HFFc6 (cell line): ENCODE data around the gene PPP4R3C. TPM values are rescaled to one million over a fixed set of nuclear protein-coding genes. Genes with fewer than 3 reads are reported as not detected.
"Not testable (repeated sequence)": the region's sequence is repeated elsewhere in the genome, so short reads cannot be mapped to it uniquely, and the experiment has no call there.

Source experiments
- DNase-seq: peaks from one replicate; pipeline ENCODE4 v3.0.0-alpha.2; 2018
- H3K27ac Mint-ChIP-seq: 2 replicates; pipeline ENCODE4 v1.8.0; 2020; ENCODE audit warnings: mild to moderate bottlenecking, mixed read lengths
- H3K27me3 Mint-ChIP-seq: 2 replicates; pipeline ENCODE4 v1.8.0; 2021; ENCODE audit warnings: mild to moderate bottlenecking, moderate library complexity, mixed read lengths; ENCODE audit not compliant: insufficient read depth
- H3K36me3 Mint-ChIP-seq: 2 replicates; pipeline ENCODE4 v1.8.0; 2021; ENCODE audit warnings: low read depth, mixed read lengths
- H3K4me1 Mint-ChIP-seq: 2 replicates; pipeline ENCODE4 v1.8.0; 2020; ENCODE audit warnings: low read depth, mixed read lengths
- H3K4me3 Mint-ChIP-seq: 2 replicates; pipeline ENCODE4 v1.8.0; 2020; ENCODE audit warnings: mild to moderate bottlenecking, moderate library complexity, mixed read lengths
- H3K9me3 Mint-ChIP-seq: 2 replicates; pipeline ENCODE4 v1.8.0; 2020; ENCODE audit warnings: mild to moderate bottlenecking, mixed read lengths
- long read RNA-seq: library from polyadenylated mRNA; unstranded; transcript quantifications from one replicate; pipeline ENCODE4 v2.0.0, GENCODE V29; 2019
- total RNA-seq, 6 experiments: library from RNA; stranded (reverse); fragmentation: NEBNext Ultra II Directional; extraction: Animal tissue kit (Norgen Biotek cat#: 25700); gene quantifications; 2 replicates in 1 of 6; 3 replicates in 5 of 6; pipeline ENCODE4 v1.2.3, GENCODE V29; 2021
- TF ChIP-seq, protein P1 (sequence below): fragments of 200-600 bp; sonication (generic); IDR thresholded peaks from 2 replicates; pipeline ENCODE4 v1.5.0; 2021; ENCODE audit warnings: antibody characterized with exemption, mild to moderate bottlenecking

The PPP4R3C gene
- total RNA-seq = not detected
- long read RNA-seq = 0 reads

DNA sequence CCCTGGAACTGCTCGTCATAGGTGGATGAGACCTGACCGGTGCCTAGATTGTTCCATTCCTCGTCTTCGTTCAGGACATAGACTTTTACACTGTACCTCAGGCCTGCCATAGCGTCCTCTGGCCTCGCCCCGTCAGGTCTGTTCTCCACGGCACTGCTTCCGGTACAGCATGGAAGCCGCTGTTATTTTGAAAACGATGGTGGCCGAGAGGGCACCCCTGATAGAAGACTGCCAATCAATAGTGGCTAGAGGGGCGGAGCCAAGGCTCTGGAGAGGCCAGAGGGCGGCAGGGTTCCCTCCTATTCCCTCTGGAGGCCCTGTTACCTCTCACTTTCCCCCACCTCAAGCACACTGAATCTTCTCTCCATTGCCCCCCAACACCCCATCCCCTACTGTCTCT lies at the start of gene PPP4R3C:
TSS of gene PPP4R3C (minus strand) at position 155 of the 400 bp plus-strand sequence. CDS start at position 110, 45 bp downstream.
- H3K27ac Mint-ChIP-seq = no peak within 1 kb of the TSS
- no peaks in the 10 kb centered on the region for H3K27me3 Mint-ChIP-seq

DNA sequence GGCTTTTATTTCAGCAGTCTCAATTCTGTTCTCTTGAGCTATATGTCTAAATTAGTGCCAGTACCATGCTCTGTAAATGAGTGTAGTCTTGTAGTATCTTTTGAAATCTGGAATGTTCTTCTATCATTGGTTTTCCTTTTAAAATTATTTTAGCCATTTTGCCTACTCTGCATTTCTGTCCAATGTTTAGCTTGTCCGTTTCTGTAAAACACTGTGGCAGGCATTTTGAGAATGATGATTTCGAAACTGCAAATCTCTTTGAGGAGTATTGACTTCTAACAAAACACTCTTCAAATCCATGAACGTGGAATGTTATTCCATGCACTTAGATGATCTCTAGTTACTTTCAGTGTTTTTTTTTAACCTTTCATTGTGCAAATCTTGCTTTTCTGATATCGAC lies 28.3 kb upstream of the PPP4R3C start:
- Mint-ChIP-seq H3K27ac (no peak overlapping the region), H3K27me3 (no peaks in the 10 kb centered on the region; the same call in 1 of the 2 replicates), H3K4me1 (no peaks in the 10 kb centered on the region), H3K9me3 (peaks cover 2% of the 10 kb centered on the region), H3K36me3 (no peaks in the 10 kb centered on the region), H3K4me3 (no peak overlapping the region)
- DNase-seq = no peak
- TF ChIP-seq, protein P1, sequence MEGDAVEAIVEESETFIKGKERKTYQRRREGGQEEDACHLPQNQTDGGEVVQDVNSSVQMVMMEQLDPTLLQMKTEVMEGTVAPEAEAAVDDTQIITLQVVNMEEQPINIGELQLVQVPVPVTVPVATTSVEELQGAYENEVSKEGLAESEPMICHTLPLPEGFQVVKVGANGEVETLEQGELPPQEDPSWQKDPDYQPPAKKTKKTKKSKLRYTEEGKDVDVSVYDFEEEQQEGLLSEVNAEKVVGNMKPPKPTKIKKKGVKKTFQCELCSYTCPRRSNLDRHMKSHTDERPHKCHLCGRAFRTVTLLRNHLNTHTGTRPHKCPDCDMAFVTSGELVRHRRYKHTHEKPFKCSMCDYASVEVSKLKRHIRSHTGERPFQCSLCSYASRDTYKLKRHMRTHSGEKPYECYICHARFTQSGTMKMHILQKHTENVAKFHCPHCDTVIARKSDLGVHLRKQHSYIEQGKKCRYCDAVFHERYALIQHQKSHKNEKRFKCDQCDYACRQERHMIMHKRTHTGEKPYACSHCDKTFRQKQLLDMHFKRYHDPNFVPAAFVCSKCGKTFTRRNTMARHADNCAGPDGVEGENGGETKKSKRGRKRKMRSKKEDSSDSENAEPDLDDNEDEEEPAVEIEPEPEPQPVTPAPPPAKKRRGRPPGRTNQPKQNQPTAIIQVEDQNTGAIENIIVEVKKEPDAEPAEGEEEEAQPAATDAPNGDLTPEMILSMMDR = no peak

More for the DNA sequence above, at the start of gene PPP4R3C:
- TF ChIP-seq, protein P1 = no peak
- Mint-ChIP-seq H3K9me3 (peaks cover 14% of the 10 kb centered on the region), H3K4me1 (no peaks in the 10 kb centered on the region), H3K4me3 (no peak within 1 kb of the TSS), H3K36me3 (no peaks in the 10 kb centered on the region)
- DNase-seq = no peak

DNA sequence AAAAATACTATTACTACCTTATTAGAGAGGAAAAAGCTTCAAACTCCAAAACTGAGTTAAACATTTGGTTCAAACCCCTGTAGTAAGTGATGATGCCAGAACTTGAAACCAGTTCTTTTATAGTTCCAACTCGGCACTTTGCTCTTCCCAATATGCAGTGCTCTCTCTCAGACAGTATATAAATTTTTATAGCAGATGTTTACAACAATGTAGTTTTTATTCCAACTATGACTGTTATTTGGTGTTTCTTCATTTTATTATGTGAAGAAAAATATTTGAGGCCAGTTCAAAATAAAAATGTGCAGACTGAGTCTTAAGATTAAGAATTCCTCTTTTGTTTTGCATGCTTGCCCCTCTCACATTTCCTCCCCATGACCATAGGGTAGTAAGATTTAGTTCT lies 2.9 kb upstream of the PPP4R3C start:
- H3K9me3 Mint-ChIP-seq = peaks cover 9% of the 10 kb centered on the region
- H3K27me3 Mint-ChIP-seq = no peaks in the 10 kb centered on the region
- no peak for DNase-seq
- TF ChIP-seq, protein P1 = no peak
- H3K4me1 Mint-ChIP-seq = no peaks in the 10 kb centered on the region
- H3K4me3 Mint-ChIP-seq = no peak overlapping the region
- no peak overlapping the region for H3K27ac Mint-ChIP-seq
- H3K36me3 Mint-ChIP-seq = no peaks in the 10 kb centered on the region

DNA sequence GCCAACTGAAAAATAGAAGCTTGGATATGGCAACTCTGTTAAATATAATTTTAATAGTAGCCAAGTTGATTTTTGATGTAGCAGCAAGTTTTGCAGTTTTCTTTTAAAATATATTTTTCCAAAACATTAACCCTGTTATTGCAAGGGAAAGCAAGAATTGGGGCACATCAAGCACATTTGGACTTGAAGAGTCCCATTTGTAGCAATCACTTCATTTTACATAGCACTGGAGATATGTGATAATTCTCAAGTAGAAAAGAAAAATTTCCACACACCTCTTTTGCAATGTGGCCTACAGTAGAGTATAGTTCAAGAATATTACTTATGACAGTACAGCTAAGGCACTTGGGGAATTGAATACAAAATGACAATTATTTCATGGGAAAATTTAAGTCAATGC lies 1.9 kb upstream of the PPP4R3C start:
- Mint-ChIP-seq H3K27ac (no peak overlapping the region), H3K36me3 (no peaks in the 10 kb centered on the region), H3K4me3 (no peak overlapping the region), H3K27me3 (no peaks in the 10 kb centered on the region), H3K9me3 (peaks cover 14% of the 10 kb centered on the region), H3K4me1 (no peaks in the 10 kb centered on the region)
- DNase-seq = no peak
- TF ChIP-seq, protein P1 = no peak

DNA sequence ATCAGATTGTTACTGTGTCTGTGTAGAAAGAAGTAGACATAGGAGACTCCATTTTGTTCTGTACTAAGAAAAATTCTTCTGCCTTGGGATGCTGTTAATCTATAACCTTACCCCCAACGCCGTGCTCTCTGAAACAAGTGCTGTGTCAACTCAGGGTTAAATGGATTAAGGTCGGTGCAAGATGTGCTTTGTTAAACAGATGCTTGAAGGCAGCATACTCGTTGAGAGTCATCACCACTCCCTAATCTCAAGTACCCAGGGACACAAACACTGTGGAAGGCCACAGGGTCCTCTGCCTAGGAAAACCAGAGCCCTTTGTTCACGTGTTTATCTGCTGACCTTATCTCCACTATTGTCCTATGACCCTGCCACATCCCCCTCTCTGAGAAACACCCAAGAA lies 4.0 kb downstream of the PPP4R3C start:
- not testable (repeated sequence) for H3K36me3 Mint-ChIP-seq, H3K4me1 Mint-ChIP-seq, H3K9me3 Mint-ChIP-seq, H3K27ac Mint-ChIP-seq, DNase-seq, H3K4me3 Mint-ChIP-seq, H3K27me3 Mint-ChIP-seq

DNA sequence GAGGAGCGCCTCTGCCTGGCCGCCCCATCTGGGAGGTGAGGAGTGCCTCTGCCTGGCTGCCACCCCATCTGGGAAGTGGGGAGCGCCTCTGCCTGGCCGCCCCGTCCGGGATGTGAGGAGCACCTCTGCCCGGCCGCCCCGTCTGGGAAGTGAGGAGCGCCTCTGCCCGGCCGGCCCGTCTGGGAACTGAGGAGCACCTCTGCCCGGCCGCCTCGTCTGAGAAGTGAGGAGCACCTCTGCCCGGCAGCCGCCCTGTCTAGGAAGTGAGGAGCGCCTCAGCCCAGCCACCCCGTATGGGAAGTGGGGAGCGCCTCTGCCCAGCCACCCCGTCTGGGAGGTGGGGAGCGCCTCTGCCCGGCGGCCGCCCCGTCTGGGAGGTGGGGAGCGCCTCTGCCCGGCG lies 4.6 kb downstream of the PPP4R3C start:
- not testable (repeated sequence) for H3K27ac Mint-ChIP-seq, DNase-seq, H3K27me3 Mint-ChIP-seq, H3K36me3 Mint-ChIP-seq, H3K4me1 Mint-ChIP-seq, H3K4me3 Mint-ChIP-seq
- peaks cover 12% of the 10 kb centered on the region for H3K9me3 Mint-ChIP-seq

DNA sequence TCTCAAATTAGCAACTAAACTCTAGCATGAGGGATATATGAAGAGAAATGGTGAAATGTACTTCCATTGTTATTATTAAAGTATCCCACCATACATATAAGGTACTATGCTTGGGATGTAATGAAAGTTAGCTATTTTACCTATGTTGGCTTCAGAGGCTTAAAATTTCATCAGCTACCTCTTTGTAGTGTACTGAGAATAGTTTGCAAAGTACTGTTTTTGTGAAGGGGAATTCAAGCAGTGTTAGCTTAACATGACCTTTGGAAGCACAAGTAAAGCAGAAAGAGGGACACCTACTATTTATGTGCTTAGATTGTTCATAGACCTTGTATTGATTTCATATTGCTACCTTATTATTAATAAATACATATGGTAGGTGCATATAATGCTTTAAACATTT lies 11.8 kb downstream of the PPP4R3C start:
- Mint-ChIP-seq H3K27me3 (no peaks in the 10 kb centered on the region), H3K9me3 (peaks cover 5% of the 10 kb centered on the region; the same call in 1 of the 2 replicates), H3K27ac (no peak overlapping the region), H3K4me3 (no peak overlapping the region), H3K36me3 (no peaks in the 10 kb centered on the region), H3K4me1 (no peaks in the 10 kb centered on the region)
- TF ChIP-seq, protein P1 = no peak
- no peak for DNase-seq
